ENCODE data around the gene SLC34A3.

The SLC34A3 gene

GRCh38 chr9:137275588-137276472 is 45.1 kb downstream of the SLC34A3 start:
- DNase-seq (ENCODE audit: low spot score): no peak

- DNase-seq (ENCODE audit: low spot score): peak; percentile 50
These were observed 46.0 kb downstream of the SLC34A3 start for GRCh38 chr9:137276473-137277328.

- DNase-seq (ENCODE audit: low spot score): peak; percentile 67
These were observed 46.8 kb downstream of the SLC34A3 start, which contains the start of gene TOR4A for GRCh38 chr9:137277329-137278041. TOR4A (plus strand) TSS chr9:137277726; CDS start chr9:137278690, 964 bp downstream.

- DNase-seq (ENCODE audit: low spot score): no peak
These were observed 47.5 kb downstream of the SLC34A3 start for GRCh38 chr9:137278061-137278701.

GRCh38 chr9:137278721-137279711 is 48.3 kb downstream of the SLC34A3 start:
- no peak for DNase-seq (ENCODE audit: low spot score)

GRCh38 chr9:137279741-137280473 is 49.2 kb downstream of the SLC34A3 start:
- DNase-seq (ENCODE audit: low spot score): no peak

- DNase-seq (ENCODE audit: low spot score): no peak
These were observed 50.0 kb downstream of the SLC34A3 start for GRCh38 chr9:137280474-137281344.

GRCh38 chr9:137281345-137282116 is 50.8 kb downstream of the SLC34A3 start:
- no peak for DNase-seq (ENCODE audit: low spot score)
